Measurements from ENCODE around the gene CHFR.
"Not testable (repeated sequence)": the region's sequence is repeated elsewhere in the genome, so short reads cannot be mapped to it uniquely, and the experiment has no call there.

Gene CHFR

DNA sequence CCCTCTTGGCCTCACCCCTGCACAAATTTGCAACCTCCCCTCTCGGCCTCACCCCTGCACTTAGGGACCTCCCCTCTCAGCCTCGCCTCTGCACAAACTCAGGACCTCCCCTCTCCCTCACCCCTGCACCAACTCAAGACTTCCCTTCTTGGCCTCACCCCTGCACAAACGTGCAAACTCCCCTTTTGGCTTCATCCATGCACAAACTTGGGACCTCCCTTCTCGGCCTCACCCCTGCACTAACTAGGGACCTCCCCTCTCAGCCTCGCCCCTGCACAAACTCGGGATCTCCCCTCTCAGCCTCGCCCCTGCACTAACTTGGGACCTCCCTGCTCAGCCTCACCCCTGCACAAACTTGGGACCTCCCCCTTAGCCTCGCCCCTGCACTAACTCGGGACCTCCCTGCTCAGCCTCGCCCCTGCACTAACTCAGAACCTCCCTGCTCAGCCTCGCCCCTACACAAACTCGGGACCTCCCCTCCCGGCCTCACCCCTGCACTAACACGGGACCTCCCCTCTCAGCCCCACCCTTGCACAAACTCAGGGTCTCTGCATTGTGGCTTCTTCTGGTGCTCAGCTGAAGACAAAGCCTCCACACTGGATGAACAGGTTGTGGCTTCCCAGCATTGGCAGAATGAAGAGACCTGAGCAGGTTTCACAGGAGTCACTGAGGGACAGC is 47.7 kb downstream of the CHFR start:
- DNase-seq (ENCODE audit: low read depth), result no peak

- no peak for DNase-seq (ENCODE audit: low read depth)
These were observed 48.9 kb downstream of the CHFR start for GRCh38 chr12:132838410-132839080.

DNA sequence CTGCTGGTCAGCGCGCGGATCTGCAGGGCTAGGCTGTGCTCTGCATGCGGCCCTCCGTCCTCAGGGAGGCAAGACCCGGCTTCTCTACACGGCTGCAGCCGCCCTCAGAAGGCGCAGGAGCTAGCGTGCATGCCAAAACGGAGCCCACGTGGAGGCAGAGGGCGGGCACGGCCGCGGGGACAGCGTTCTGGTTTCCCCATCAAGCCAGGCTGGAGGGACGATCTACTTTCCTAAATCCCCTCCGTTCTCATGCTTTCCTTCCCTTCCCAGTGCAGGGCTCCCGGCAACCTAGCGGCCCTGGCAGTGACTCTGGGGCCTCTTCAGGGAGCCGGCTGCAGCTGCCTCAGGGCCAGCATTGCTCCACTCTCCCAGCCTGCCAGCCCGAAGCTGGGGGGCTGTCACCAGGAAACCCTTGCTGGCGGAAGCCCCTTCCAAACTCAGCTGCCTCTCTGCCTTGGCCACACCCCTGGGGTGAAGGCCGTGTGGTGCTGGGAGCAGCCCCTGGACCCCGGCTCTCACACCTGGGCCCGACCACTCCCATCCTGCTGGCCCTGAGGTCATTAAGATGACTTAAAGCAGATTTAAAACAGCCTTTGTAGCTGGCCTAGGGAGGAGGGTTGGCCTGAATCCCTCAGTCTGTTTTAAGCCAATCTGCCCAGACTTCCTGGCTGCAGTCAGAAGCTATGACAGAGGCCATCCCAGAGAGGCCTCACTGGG is 49.6 kb downstream of the CHFR start:
- DNase-seq (ENCODE audit: low read depth), result no peak

DNA sequence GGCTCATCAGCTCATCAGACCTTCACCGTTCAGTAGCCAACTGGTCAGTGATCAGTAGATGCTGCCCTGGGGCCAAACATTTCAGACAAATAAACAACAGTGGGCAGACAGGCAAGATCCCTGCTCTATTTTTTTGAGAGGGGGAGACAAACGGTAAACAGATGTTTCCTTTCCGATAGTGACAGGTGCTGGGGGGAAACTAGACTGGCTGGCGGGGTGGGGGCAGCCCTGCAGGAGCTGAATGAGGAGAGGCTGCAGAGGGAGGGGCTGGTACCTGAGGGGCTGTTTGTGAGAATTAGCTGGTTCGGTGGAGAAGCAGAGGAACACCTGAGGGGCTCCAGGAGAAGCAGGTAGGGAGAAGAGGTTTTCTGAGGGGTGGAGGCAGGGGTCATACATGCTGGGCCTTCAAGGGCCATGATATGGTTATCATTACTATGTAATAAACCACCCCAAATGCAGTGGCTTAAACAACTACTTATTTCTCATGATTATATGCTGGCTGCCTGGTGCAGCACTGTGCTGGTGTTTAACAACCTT is 50.5 kb downstream of the CHFR start:
- DNase-seq (ENCODE audit: low read depth), result no peak

GRCh38 chr12:132836230-132836629 is 51.2 kb downstream of the CHFR start:
- not testable (repeated sequence) for DNase-seq (ENCODE audit: low read depth)

DNA sequence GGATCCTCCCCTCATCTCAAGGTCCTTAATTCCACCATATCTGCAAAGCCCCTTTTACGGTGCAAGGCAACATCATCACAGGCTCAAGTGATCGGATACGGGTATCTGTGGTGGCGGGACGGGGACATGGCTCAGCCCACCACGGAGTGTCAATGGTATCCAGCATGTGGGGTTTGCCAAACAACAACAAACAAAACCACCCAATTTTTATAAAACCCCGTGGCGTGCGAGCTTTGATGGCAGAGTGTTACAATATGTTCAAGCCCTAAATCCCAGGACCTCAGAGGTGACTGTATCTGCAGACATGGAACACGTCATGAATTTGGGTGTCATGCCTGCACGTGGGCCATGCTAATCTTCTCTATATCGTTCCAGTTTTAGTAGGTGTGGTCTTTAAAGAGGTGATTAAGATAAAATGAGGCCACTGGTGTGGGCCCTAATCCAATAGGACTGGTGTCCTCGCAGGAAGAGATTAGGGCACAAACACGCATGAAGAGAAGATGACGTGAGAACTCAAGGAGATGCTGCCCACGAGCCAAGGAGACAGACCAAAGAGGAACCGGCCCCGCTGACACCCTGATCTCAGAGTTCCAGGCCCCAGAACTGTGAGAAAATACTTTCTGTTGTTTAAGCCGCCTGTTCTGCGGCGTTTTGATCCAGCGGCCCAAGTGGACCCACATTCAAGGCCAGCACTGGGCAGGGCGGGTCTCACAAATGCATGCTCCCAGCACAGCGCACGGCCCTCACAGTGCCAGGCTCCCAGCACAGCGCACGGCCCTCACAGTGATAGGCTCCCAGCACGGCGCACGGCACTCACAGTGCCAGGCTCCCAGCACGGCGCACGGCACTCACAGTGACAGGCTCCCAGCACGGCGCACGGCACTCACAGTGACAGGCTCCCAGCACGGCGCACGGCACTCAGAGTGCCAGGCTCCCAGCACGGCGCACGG is 52.1 kb downstream of the CHFR start:
- DNase-seq (ENCODE audit: low read depth), result no peak

GRCh38 chr12:132834181-132834711 is 53.2 kb downstream of the CHFR start:
- no peak for DNase-seq (ENCODE audit: low read depth)

DNA sequence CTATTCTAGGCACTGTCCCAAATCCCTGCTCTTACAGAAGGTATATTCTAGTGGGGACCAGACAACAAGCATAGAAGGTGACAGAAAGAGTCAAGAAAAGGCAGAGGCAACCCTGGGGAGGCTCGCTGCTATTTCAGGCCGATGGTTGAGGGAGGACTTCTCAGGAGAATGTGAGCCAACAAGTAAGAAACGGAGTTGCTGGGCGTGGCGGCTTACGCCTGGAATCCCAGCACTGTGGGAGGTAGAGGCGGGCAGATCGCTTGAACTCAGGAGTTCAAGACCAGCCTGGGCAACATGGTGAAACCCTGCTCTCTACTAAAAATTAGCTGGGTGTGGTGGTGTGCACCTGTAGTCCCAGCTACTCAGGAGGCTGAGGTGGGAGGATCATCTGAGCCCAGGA is 54.1 kb downstream of the CHFR start:
- DNase-seq (ENCODE audit: low read depth), result no peak

DNA sequence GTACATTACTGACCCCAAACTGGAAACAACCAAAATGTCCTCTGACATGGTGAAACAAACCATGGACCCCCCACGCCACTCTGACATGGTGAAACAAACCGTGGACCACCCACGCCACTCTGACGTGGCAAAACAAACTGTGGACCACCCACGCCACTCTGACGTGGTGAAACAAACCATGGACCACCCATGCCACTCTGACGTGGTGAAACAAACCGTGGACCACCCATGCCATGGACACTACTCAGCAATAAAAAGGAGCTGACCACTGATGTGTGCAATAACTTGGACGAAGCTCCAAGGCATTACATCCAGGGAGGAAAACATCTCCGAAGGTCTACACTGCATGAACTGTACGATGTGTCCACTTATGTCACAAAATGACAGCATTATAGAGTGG is 55.6 kb downstream of the CHFR start:
- no peak for DNase-seq (ENCODE audit: low read depth)

GRCh38 chr12:132828706-132829534 is 58.5 kb downstream of the CHFR start, which contains the start of gene GOLGA3:
Gene GOLGA3 (minus strand): TSS chr12:132828869. CDS start chr12:132822128, 6,741 bp downstream.
- peak; percentile 84 for DNase-seq (ENCODE audit: low read depth)

DNA sequence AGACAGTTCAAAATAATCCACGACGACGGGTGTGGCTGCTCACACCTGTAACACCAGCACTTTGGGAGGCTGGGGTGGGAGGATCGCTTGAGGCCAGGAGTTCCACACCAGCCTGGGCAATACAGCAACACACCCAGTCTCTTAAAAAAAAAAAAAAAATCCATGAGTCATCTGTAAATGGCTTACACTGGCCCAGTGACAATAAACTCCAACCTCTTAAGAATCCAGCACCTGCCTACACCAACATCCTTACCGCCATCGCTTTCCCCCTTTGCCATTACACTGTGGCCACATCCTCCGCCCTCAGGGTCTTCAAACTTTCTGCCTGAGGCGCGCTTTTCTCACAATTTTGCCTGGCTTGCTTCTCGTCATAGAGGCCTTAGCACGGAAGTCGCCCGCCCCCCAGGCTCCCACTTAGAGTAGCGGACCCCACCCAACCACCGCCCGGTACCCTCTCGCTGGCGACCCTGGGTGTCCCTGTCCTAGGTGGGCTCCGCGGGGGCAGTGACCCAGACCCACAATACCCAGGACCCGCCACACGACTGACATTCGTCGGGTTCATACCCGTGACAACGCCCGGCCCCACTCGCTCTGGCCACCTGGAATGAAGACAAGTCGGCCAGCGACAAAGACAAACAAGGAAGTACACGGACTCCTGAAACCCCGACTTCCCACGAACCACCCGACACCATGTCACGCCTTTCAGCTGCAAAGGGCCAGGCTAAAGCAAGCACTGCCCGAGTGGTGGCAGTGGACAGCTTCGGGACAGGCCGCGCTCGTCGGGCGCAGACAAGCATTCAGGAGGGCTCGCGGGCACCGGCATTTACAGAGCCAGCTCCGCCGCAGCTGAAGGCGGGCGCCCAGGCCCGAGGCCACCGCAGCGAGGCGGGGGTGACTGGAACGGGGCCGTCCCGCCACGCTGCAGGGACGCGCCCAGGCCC is 59.4 kb downstream of the CHFR start:
- peak; percentile 51 for DNase-seq (ENCODE audit: low read depth)

GRCh38 chr12:132825861-132826260 is 61.5 kb downstream of the CHFR start:
- no peak for DNase-seq (ENCODE audit: low read depth)

GRCh38 chr12:132825089-132825488 is 62.3 kb downstream of the CHFR start:
- no peak for DNase-seq (ENCODE audit: low read depth)

DNA sequence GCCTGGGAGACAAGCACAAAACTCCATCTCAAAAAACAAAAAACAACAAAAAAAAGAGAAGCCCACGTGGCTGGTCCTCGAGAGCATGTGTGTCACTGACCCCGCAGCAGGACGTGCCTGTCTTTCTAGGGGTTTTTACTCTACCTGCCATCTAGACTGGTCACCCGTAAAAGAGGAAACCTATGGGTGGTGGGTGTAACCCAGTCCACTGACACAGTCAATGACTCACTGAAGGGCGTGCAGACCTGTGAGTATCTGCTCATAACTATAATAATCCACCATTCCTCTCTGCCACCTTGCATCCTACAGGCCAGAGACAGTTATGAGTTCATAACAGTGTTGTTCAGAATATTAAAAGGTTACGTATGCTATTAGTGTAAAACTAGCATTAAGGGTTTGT is 63.4 kb downstream of the CHFR start:
- no peak for DNase-seq (ENCODE audit: low read depth)

- DNase-seq (ENCODE audit: low read depth), result no peak
These were observed 68.8 kb downstream of the CHFR start for GRCh38 chr12:132818562-132818961.

- DNase-seq (ENCODE audit: low read depth), result no peak
These were observed 73.2 kb downstream of the CHFR start for GRCh38 chr12:132814232-132814631.

DNA sequence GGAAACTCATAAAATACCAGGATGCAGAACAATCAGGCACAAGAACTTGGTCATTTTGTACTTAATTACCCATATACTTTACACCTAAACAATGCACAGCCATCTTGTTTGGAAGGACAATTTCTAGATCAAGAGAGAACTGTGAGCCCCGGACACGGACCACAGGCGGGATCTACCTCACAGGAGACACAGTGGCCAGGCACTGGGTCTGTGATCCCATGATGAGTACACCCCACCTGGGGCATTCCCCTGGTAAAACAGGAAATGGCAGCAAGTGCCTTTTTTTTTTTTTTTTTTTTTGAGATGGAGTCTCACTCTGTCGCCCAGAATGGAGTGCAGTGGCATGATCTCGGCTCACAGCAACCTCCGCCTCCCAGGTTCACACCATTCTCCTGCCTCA is 74.0 kb downstream of the CHFR start:
- DNase-seq (ENCODE audit: low read depth), result no peak

DNA sequence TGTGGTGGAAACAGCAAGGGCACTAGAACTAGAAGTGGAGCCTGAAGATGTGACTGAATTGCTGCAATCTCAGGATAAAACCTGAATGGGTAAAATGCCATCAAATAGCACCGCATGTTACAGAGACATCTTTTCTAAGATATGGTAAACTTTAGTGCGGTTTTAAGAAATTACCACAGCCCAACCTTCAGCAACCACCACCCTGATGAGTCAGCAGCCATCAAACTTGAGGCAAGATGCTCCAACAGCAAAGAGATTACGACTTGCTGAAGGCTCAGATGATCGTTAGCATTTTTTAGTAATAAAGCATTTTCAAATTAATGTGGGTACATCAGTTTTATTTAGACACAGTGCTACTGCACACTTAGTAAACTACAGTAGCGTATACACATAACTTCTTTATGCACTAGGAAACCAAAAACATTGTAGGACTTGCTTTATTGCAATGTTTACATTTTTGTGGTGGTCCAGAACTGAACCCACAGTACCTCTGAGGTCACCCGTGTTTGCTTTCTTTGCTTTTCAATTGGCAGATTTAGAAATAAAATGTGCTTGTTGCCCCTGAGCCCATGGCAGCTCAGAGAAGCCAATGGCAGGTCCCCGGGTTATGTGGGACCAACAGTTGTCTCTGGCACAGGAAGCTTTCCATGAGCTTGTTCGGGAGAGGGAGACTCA is 74.6 kb downstream of the CHFR start:
- DNase-seq (ENCODE audit: low read depth), result peak; percentile 47

GRCh38 chr12:132809391-132809790 is 78.0 kb downstream of the CHFR start:
- DNase-seq (ENCODE audit: low read depth), result not testable (repeated sequence)

Measured in stromal cell of bone marrow (primary cell).